SU-DHL-6 (cell line): ENCODE measurements around the gene SFRP5.

Experiments used
- EZH2phosphoT487 ChIP-seq: fragments of 200-600 bp; sonication (generic), shearing (Covaris generic); conservative IDR thresholded peaks from 2 replicates; pipeline ENCODE4 v1.6.1; 2018; ENCODE audit warnings: mild to moderate bottlenecking, antibody characterized with exemption, low read length, moderate library complexity, mixed read lengths
- TF ChIP-seq, protein P1 (sequence below): fragments of 200-600 bp; sonication (generic); IDR thresholded peaks from one replicate; pipeline ENCODE4 v1.5.1; 2017; ENCODE audit warnings: antibody characterized with exemption, mild to moderate bottlenecking, low read length, moderate library complexity; ENCODE audit not compliant: insufficient read depth, poor library complexity, severe bottlenecking

DNA sequence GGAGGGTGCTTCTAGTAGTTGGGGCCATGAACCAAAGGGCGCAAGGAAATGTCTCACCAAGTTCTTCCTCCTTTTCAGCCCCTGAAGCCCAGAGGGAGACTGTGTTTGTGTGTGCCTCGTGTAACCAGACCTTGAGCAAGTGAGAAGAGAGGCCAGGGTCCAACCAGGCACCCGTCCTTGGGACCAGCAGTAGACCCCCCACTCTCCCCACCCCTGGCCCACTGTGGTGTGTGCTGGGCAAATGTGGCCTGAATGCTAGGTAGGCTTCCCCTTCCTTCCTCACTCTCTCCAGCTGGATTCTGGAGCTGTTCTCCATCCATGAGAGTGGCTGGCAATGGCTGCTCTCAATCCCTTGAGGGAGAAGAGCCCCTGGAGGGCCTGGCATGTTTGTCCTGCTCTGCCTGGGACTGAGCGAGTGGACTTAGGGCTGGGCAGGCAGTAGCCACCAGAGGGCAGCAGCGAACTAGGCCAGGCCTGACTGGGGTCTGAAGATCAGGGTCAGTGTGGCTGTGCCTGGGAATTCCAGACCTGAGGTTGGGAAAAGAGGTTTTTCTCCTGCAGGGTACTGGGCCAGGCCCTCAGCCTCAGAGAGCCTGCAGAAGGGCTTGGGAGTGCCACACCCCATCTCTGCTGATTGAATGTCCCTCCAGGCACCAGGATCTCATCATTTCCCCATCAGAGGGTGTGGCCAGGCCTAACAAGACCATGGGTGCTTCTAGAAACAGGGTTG, 12.5 kb downstream of the SFRP5 start:
- TF ChIP-seq EZH2phosphoT487: no peak
- TF ChIP-seq, protein P1, sequence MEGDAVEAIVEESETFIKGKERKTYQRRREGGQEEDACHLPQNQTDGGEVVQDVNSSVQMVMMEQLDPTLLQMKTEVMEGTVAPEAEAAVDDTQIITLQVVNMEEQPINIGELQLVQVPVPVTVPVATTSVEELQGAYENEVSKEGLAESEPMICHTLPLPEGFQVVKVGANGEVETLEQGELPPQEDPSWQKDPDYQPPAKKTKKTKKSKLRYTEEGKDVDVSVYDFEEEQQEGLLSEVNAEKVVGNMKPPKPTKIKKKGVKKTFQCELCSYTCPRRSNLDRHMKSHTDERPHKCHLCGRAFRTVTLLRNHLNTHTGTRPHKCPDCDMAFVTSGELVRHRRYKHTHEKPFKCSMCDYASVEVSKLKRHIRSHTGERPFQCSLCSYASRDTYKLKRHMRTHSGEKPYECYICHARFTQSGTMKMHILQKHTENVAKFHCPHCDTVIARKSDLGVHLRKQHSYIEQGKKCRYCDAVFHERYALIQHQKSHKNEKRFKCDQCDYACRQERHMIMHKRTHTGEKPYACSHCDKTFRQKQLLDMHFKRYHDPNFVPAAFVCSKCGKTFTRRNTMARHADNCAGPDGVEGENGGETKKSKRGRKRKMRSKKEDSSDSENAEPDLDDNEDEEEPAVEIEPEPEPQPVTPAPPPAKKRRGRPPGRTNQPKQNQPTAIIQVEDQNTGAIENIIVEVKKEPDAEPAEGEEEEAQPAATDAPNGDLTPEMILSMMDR: peak; percentile 66
